PC-9 (cell line): ENCODE results near the gene CRTC3. TPM values are rescaled to one million over a fixed set of nuclear protein-coding genes. Genes with fewer than 3 reads are reported as not detected.

ENCODE experiments used
- BruUV-seq: library from RNA; stranded (reverse); fragments of 400-500 nt; replicated peaks from 2 replicates; lab custom pipeline; 2021; lab: Mats Ljungman, UMichigan
- CTCF ChIA-PET: fragments of 300-600 bp; sonication (Branson Sonifier 250); formaldehyde crosslinking; loops from one replicate; lab custom pipeline; 2022; ENCODE audit warnings: antibody characterized with exemption; lab: Charles Lee
- POLR2A ChIA-PET: fragments of 300-600 bp; sonication (Branson Sonifier 250); formaldehyde crosslinking; loops from one replicate; lab custom pipeline; 2022; ENCODE audit warnings: antibody characterized with exemption; ENCODE audit not compliant: unreplicated experiment; lab: Charles Lee
- DNase-seq, 2 experiments: peaks; one replicate each; pipeline versions ENCODE4 v3.0.0 to v3.0.0-alpha.2; 2015 to 2022; ENCODE audit warnings: mixed read lengths in 1 of 2
- H2AFZ ChIP-seq: fragments of 200-600 bp; sonication (generic); 2 replicates; pipeline ENCODE4 v1.8.1; 2017; ENCODE audit warnings: antibody characterized with exemption
- H3F3A ChIP-seq: fragments of 200-600 bp; sonication (generic); 2 replicates; pipeline ENCODE4 v1.8.1; 2017; ENCODE audit warnings: antibody characterized with exemption, mild to moderate bottlenecking, low read depth; ENCODE audit not compliant: insufficient read depth
- H3K27ac ChIP-seq: fragments of 200-600 bp; sonication (generic); 2 replicates; pipeline ENCODE4 v1.6.1; 2016; ENCODE audit warnings: mixed run types
- H3K27me3 ChIP-seq: fragments of 200-600 bp; sonication (generic); 2 replicates; pipeline ENCODE4 v1.6.1; 2016; ENCODE audit warnings: low read depth, mixed run types; ENCODE audit not compliant: insufficient read depth
- H3K36me3 ChIP-seq: fragments of 200-600 bp; sonication (generic); 2 replicates; pipeline ENCODE4 v1.6.1; 2016; ENCODE audit warnings: low read depth, mixed run types
- H3K4me1 ChIP-seq: fragments of 200-600 bp; sonication (generic); replicated peaks from 2 replicates; pipeline ENCODE4 v1.6.1; 2016; ENCODE audit warnings: mixed run types; ENCODE audit not compliant: insufficient read depth
- H3K4me2 ChIP-seq: fragments of 200-600 bp; sonication (generic); 2 replicates; pipeline ENCODE4 v1.6.1; 2017; ENCODE audit warnings: mixed run types
- H3K4me3 ChIP-seq: fragments of 200-600 bp; sonication (generic); 2 replicates; pipeline ENCODE4 v1.6.1; 2016; ENCODE audit warnings: mixed run types
- H3K79me2 ChIP-seq: fragments of 200-600 bp; sonication (generic); 2 replicates; pipeline ENCODE4 v1.6.1; 2017; ENCODE audit warnings: low read depth, mixed run types
- H3K9me2 ChIP-seq: fragments of 200-600 bp; sonication (generic); 2 replicates; pipeline ENCODE4 v1.8.1; 2017; ENCODE audit warnings: mild to moderate bottlenecking; ENCODE audit not compliant: insufficient read depth
- H3K9me3 ChIP-seq: fragments of 200-600 bp; sonication (generic); 2 replicates; pipeline ENCODE4 v1.8.1; 2016; ENCODE audit warnings: low read depth; ENCODE audit not compliant: insufficient read depth
- H4K20me1 ChIP-seq: fragments of 200-600 bp; sonication (generic); 2 replicates; pipeline ENCODE4 v1.8.1; 2017; ENCODE audit not compliant: insufficient read depth
- CTCF ChIP-seq: fragments of 200-600 bp; sonication (generic); conservative IDR thresholded peaks from 2 replicates; pipeline ENCODE4 v1.6.1; 2017; ENCODE audit warnings: mixed run types, antibody characterized with exemption, mild to moderate bottlenecking, moderate library complexity
- EZH2 ChIP-seq: fragments of 200-600 bp; sonication (generic); IDR thresholded peaks from 2 replicates; pipeline ENCODE4 v1.8.0; 2017; ENCODE audit warnings: antibody characterized with exemption, low read depth
- intact Hi-C: fragments of 100-400 bp; cut with micrococcal nuclease; formaldehyde crosslinking; loops from one replicate; pipeline ENCODE4 v1.10.0; 2022; ENCODE audit not compliant: unreplicated experiment
- total RNA-seq: library from RNA; stranded (reverse); gene quantifications from 2 replicates; pipeline ENCODE4 v1.2.3, GENCODE V29; 2021

Gene CRTC3
- total RNA-seq, 1 experiment from 2014 or later = 18.6 TPM

DNA sequence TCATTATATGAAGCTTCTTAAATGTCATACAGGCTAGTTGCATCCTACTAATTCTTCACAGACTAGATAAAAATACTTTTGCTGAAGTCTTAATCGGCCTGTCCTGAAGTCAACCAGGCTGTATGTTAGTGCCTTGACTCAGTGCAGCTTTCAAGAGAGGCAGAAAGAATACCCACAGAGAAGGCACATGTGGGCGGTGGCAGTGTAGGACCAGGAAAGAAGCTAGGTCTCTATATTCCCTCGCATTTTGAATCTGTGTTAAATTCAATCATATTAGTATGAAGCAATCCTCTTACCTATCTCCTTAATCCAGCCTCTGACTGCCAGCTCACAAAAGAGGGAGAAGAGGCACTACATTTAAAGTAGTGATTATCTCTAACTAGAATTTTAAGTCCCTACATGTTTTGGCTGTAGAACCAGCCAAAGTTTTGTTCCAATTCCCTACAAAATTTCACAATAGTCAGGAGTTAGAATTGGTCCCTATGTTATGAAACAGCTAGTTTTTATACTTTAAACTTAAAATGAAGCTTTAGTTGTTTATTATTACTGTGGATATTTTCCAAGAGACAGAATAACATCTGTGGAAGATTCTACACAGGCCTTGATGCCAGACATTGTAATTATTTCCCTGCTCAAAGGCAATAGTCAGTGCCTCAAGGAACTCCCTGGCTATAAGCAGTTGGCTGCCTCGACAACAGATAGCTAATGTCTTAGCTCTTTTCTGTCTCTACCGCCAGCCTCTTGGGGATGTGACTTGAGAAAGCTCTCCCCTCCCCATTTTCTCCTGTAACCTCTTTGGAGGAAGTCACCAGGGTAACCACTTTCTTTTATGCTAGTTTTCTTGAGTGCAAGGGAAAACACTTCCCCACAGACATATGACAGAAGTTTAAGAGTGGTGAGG lies 31.9 kb downstream of the CRTC3 start:
- no peaks in the 10 kb centered on the region for H3K36me3 ChIP-seq
- no peaks in the 10 kb centered on the region; the same call in 1 of the 2 replicates for H3K79me2 ChIP-seq
- no peaks in the 10 kb centered on the region for H3K9me2 ChIP-seq
- intact Hi-C loops = no loop called here
- no peaks in the 10 kb centered on the region for H3K4me1 ChIP-seq
- H3K27me3 ChIP-seq = no peaks in the 10 kb centered on the region
- no TSS peak for BruUV-seq
- CTCF ChIA-PET = no interaction called here
- H2AFZ ChIP-seq = no peak overlapping the region
- H3K4me2 ChIP-seq = no peak overlapping the region
- H3K4me3 ChIP-seq = no peak overlapping the region
- no peaks in the 10 kb centered on the region for H3K9me3 ChIP-seq
- no peaks in the 10 kb centered on the region for H4K20me1 ChIP-seq
- H3K27ac ChIP-seq = no peak overlapping the region
- no peaks in the 10 kb centered on the region; the same call in 1 of the 2 replicates for H3F3A ChIP-seq
- TF ChIP-seq CTCF = no peak
- no peak for TF ChIP-seq EZH2
- no peak for DNase-seq
- POLR2A ChIA-PET = interaction anchor here (0.5 kb wide), 1 partner anchor 987 kb away, joined by 3 read pairs; no protein-coding TSS in a partner anchor

GRCh38 chr15:90562669-90563068 lies 32.9 kb downstream of the CRTC3 start:
- no peaks in the 10 kb centered on the region; the same call in 1 of the 2 replicates for H3K79me2 ChIP-seq
- CTCF ChIA-PET = no interaction called here
- BruUV-seq = no TSS peak

DNA sequence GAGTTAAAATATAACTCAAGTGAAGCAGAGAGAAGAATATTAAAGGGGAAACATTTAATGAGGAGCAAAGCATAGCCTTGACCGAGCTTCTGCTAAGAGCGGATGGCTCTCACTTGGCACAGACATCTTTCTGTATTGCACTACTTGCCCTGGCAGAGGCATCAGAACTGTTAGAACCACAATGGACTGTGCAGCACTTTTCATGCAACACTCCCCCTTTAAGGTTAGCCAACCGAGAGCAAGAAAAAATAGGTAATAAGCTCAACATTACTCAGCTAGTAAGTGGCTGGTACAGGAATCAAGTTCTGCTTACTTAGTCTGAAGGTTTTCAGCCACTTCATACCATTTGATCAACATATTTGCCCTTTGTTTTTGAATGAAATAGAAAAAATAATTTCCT lies 33.7 kb downstream of the CRTC3 start:
- no peak for DNase-seq
- Histone ChIP-seq H3K4me3 (no peak overlapping the region), H3K9me2 (no peaks in the 10 kb centered on the region), H3K4me1 (no peaks in the 10 kb centered on the region), H3K27me3 (no peaks in the 10 kb centered on the region), H3K27ac (no peak overlapping the region), H3K9me3 (no peaks in the 10 kb centered on the region), H4K20me1 (no peaks in the 10 kb centered on the region), H3K36me3 (no peaks in the 10 kb centered on the region), H2AFZ (no peak overlapping the region), H3K4me2 (no peak overlapping the region), H3F3A (no peaks in the 10 kb centered on the region; the same call in 1 of the 2 replicates), H3K79me2 (no peaks in the 10 kb centered on the region; the same call in 1 of the 2 replicates)
- CTCF ChIA-PET = no interaction called here
- intact Hi-C loops = no loop called here
- TF ChIP-seq EZH2 (no peak), CTCF (no peak)
- POLR2A ChIA-PET = no interaction called here
- BruUV-seq = no TSS peak

More at GRCh38 chr15:90562669-90563068, 32.9 kb downstream of the CRTC3 start:
- H3K9me3 ChIP-seq = no peaks in the 10 kb centered on the region
- H3K27me3 ChIP-seq = no peaks in the 10 kb centered on the region
- no peaks in the 10 kb centered on the region; the same call in 1 of the 2 replicates for H3F3A ChIP-seq
- H4K20me1 ChIP-seq = no peaks in the 10 kb centered on the region
- no peaks in the 10 kb centered on the region for H3K36me3 ChIP-seq
- TF ChIP-seq EZH2 = no peak
- no peak for TF ChIP-seq CTCF
- H3K4me3 ChIP-seq = no peak overlapping the region
- H3K9me2 ChIP-seq = no peaks in the 10 kb centered on the region
- H3K4me2 ChIP-seq = no peak overlapping the region
- no peaks in the 10 kb centered on the region for H3K4me1 ChIP-seq
- DNase-seq = no peak
- POLR2A ChIA-PET = no interaction called here
- H2AFZ ChIP-seq = no peak overlapping the region
- no peak overlapping the region for H3K27ac ChIP-seq
- intact Hi-C loops = no loop called here
